OCI-LY7 (cell line): ENCODE data around the gene RPS8.

Source experiments
- CTCF ChIP-seq: fragments of 200-600 bp; sonication (generic); conservative IDR thresholded peaks from 2 replicates; pipeline ENCODE4 v1.5.1; 2014; ENCODE audit warnings: mild to moderate bottlenecking, antibody characterized with exemption, low read length, moderate library complexity, mixed read lengths
- EZH2phosphoT487 ChIP-seq: fragments of 200-600 bp; sonication (generic); IDR thresholded peaks from 2 replicates; pipeline ENCODE4 v1.6.1; 2018; ENCODE audit warnings: low read depth, borderline replicate concordance, mild to moderate bottlenecking, mixed run types, antibody characterized with exemption, low read length, moderate library complexity, mixed read lengths

DNA sequence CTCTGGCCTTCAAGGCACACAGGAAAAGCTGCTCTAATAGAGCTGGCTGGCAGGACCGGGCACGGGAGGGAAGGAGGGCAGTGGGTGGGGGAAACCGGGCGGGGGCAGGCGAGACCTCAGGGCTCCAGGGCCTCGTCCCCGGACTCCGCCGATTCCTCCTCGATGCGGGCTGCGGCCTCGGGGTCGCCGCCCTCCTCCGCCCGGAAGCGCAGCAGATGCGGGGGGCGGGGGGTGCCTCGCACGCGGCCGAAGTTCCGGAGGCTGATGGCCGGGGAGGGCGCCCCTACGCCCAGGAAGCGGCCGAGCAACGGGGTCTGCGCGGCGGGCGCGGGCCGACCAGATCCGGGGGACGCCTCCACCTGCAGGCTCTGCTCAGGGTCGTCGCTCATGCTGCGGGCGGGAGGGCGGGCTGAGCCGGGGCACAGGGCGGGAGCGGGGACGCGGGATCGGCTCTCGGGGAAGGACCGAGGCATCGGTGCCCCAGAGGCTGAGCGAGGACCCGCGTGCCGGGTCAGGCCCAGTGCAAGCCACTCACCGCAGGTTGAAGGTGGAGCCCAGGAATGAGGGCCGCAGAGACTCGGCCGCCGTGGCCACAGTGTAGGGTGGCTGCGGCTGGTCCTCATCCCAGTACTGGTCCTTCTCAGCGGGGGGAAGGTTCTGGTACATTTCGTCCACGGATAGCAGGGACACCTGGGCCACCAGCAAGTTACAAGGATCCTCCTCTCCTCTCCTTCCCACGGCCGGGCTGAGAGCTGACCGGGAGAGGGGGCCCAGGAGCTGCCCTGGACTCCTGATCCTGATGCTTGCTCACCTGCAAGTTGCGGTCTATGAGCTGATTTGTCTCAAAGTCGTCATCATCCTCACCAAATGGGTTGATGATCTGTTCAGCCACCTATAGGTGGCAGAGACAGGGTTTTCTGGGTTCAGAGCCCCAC lies 9.0 kb downstream of the RPS8 start:
- TF ChIP-seq CTCF: peak; percentile 70
- no peak for TF ChIP-seq EZH2phosphoT487
